GM19238 (cell line): ENCODE measurements around the gene DNAH3.

Source experiments
- DNase-seq: peaks from one replicate; pipeline ENCODE4 v3.0.0; 2011; ENCODE audit warnings: low spot score; ENCODE audit not compliant: insufficient read length

Gene DNAH3

DNA sequence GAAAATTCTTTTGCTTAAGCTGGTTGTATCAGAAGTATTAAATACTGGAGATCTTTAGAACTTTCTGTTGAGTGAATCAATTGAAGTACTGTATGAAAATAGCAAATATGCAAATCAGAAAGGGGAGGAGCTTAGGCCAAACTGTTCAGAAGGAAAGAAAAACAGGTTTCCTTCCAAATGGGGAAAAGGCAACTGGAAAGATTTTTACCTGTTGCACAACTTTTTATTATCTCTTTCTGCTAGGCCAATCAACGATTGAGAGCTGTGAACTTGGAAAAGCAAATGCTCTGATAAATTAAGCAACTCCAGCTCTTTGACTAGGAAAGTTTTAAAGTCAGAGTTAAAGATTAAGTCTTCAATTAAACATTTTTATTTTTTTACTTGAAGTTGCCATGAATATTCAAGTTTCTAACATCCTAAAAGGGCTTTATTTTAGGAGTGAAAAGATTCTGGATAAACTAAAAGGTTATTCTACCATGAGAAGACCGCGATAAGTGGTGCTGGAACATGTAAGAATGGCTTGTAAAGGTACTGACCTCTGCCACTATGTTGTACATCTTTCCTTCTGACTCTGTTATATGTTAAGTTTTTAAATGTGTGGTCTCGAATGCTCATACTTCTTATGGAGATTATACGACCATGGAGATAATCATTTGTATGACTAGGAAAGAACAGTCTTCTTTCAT lies 266.9 kb downstream of the DNAH3 start:
- DNase-seq, result no peak
